Measurements from ENCODE around the gene NDUFV1. TPM values are rescaled to one million over a fixed set of nuclear protein-coding genes. Genes with fewer than 3 reads are reported as not detected.
A peak's percentile ranks its signal among the peaks of the same experiment; 100 is the strongest.

NDUFV1 gene
- polyA plus RNA-seq, 1 of the 3 experiments (the other 2 are of a cell fraction), result 278 TPM

DNA sequence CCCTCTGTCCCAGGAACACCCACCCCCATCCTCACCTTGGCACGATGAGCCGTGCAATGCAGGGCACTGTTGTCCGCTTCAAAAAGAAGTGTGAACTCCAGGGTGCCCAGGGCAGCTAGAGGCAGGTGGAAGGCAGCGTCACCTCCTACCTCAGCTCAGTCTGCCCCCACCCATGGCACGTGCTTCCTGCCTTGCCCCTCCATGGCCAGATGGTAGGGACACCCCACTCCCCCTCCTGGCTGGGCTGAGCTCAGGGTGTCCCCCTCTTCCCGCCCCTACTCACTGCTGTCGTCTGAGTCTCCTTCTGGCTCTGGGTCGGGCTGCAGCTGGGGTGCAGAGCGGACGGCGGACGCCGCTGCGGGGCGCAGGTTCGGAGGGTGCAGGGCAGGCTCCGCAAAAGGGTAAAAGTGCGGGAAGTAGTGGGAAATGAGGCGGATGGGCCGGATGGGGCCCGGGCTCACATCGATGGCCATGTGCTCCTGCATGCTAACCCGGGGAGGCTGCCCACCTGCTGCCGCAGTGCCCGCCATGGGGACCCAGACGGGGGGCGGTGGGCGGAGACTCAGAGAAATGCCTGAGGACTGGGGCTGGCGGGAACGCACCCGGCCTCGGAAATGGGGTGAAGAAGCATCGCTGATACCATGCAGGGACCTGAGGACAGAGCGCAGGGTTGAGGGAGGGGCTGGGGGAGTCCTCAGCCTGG lies 9.1 kb downstream of the NDUFV1 start:
- Histone ChIP-seq H3K4me2 (no peak overlapping the region), H3K27me3 (ENCODE audit: insufficient read depth) (no peaks in the 10 kb centered on the region), H4K20me1 (ENCODE audit: insufficient read depth) (peaks cover 2% of the 10 kb centered on the region; the same call in 1 of the 2 replicates), H3K9me2 (no peaks in the 10 kb centered on the region), H3K9me3 (no peaks in the 10 kb centered on the region), H3K4me3 (ENCODE audit: low read depth in 2 of 2, low read length in 1 of 2) (no peak overlapping the region), H3K4me1 (ENCODE audit: control insufficient read depth in 1 of 2, insufficient read depth in 2 of 2, low read depth in 1 of 2, low read length in 1 of 2) (no peaks in the 10 kb centered on the region; a peak in 1 of 4 replicates), H3F3A (replicated peaks; ENCODE audit: insufficient read depth) (no peaks in the 10 kb centered on the region), H2AFZ (ENCODE audit: low read depth) (no peak overlapping the region), H3K9ac (no peak overlapping the region), H3K27ac (ENCODE audit: low read depth in 2 of 2, low read length in 1 of 2) (no peak overlapping the region), H3K36me3 (replicated peaks in 1 of 2; ENCODE audit: control insufficient read depth in 1 of 2, insufficient read depth in 2 of 2, low read length in 1 of 2) (peaks cover 0 to 18% of the 10 kb centered on the region in 2 experiments), H3K79me2 (ENCODE audit: insufficient read depth) (no peaks in the 10 kb centered on the region)
- ChIA-PET POLR2A (no interaction called here), CTCF (interaction anchor here (1.3 to 7.1 kb wide), 3 partner anchors 13 to 44 kb away, joined by 5 to 107 read pairs (median 24); partner anchors contain the start of genes GSTP1 and NUDT8)
- TF ChIP-seq, protein P1, sequence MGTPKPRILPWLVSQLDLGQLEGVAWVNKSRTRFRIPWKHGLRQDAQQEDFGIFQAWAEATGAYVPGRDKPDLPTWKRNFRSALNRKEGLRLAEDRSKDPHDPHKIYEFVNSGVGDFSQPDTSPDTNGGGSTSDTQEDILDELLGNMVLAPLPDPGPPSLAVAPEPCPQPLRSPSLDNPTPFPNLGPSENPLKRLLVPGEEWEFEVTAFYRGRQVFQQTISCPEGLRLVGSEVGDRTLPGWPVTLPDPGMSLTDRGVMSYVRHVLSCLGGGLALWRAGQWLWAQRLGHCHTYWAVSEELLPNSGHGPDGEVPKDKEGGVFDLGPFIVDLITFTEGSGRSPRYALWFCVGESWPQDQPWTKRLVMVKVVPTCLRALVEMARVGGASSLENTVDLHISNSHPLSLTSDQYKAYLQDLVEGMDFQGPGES (IDR thresholded peaks at IDR 0.05; ENCODE audit: low read depth, low read length), result no peak
- DNase-seq, result peak; percentile 41
- 47% methylated on average over 30 of the region's 34 CpGs for WGBS (ENCODE audit: low lambda C conversion rate)

DNA sequence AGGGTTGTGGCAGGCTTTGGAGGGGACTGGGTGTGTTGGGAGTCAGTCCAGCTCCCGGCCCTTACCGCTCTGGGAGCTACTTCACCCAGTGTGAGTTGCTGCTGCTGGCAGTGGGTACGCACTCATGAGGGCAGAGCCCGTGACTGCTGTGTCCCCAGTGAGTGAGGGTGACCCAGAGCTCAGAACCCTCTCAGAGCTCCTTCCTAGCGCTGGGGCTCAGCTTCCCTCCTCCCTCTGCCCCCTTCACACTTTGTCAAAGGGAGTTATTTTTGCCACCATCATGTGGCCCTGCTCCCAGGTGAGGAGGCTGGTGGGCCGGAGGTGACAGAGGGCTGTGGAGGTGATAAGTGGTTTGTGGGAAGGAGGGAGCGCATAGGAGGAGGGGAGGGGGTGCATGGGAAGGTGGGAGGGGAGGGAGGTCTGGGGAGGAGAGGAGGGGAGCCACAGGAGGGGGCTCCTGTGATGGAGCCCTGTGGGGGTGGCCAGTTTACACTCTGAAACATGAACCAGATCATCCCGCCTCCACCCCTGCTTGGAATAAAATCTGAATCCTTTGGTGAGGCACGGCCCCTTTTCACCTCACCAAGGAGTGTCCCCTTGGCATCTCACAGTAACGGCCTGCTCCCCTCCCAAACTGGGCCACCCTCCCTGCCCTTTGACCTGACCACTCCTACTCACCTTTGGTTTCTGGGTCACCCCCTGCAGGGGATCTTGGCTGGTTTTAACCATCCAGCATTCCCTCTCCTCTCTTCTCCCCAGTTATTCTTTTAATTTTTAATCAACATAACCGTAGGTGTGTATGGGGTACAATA lies 9.9 kb downstream of the NDUFV1 start:
- 78% methylated on average over 11 of the region's 11 CpGs for WGBS (ENCODE audit: low lambda C conversion rate)
- Histone ChIP-seq H3K27ac (ENCODE audit: low read depth in 2 of 2, low read length in 1 of 2) (no peak overlapping the region), H4K20me1 (ENCODE audit: insufficient read depth) (peaks cover 2% of the 10 kb centered on the region; the same call in 1 of the 2 replicates), H3K27me3 (ENCODE audit: insufficient read depth) (no peaks in the 10 kb centered on the region), H3K4me2 (no peak overlapping the region), H3K36me3 (replicated peaks in 1 of 2; ENCODE audit: control insufficient read depth in 1 of 2, insufficient read depth in 2 of 2, low read length in 1 of 2) (peaks cover 0 to 11% of the 10 kb centered on the region in 2 experiments), H3K4me3 (ENCODE audit: low read depth in 2 of 2, low read length in 1 of 2) (no peak overlapping the region), H2AFZ (ENCODE audit: low read depth) (no peak overlapping the region), H3F3A (replicated peaks; ENCODE audit: insufficient read depth) (no peaks in the 10 kb centered on the region), H3K9me2 (no peaks in the 10 kb centered on the region), H3K79me2 (ENCODE audit: insufficient read depth) (no peaks in the 10 kb centered on the region), H3K4me1 (ENCODE audit: control insufficient read depth in 1 of 2, insufficient read depth in 2 of 2, low read depth in 1 of 2, low read length in 1 of 2) (no peaks in the 10 kb centered on the region; a peak in 1 of 4 replicates), H3K9ac (no peak overlapping the region), H3K9me3 (no peaks in the 10 kb centered on the region)
- no peak for DNase-seq
- TF ChIP-seq GATA2 (CRISPR knock-in tag; IDR thresholded peaks at IDR 0.05), result no peak
- TF ChIP-seq, protein P2, sequence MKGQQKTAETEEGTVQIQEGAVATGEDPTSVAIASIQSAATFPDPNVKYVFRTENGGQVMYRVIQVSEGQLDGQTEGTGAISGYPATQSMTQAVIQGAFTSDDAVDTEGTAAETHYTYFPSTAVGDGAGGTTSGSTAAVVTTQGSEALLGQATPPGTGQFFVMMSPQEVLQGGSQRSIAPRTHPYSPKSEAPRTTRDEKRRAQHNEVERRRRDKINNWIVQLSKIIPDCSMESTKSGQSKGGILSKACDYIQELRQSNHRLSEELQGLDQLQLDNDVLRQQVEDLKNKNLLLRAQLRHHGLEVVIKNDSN (IDR thresholded peaks at IDR 0.05; ENCODE audit: borderline replicate concordance, low read depth), result no peak
- ChIA-PET CTCF (interaction anchor here (1.1 to 7.1 kb wide), 5 partner anchors 9 to 116 kb away, joined by 3 to 107 read pairs (median 5); partner anchors contain the start of genes GSTP1 and NUDT8), POLR2A (no interaction called here)
